NCI-H1417 (cell line): Measurements from ENCODE around the gene FAM124B.

Experiments
- DNase-seq, 3 experiments: peaks; one replicate each; lab custom pipeline; 2025; lab: John Stamatoyannopoulos, UW

Gene FAM124B

DNA sequence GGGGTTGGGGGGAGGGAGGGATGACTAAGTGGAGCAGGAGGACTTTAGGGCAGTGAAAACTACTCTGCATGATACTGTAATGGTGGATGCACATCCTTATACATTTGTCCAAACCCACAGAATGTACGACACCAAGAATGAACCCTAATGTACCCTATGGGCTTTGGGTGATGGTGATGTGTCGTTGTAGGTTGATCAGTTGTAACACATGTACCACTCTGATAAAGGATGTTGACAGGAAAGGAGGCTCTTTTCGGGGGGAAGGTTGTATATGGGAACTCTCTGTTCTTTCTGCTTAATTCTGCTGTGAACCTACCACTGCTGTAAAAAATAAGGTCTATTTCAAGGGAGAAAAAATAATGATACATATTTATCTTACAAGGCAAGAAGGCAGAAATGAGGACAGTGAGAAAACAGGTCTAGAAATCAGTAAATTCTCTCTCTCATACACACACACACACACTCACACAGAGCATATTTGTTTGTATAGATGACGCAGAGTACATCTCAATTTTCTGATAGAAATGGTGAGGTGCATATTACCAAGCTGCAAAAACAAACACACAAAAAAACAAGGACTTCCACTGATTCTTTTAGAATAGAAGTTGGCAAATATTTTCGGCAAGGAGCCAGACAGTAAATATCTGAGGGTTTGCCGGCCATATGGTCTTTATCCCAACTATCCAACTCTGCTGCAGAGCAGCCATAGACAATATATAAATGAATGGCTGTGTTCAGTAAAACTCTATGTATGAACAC lies 20.2 kb downstream of the FAM124B start:
- no peak for DNase-seq

DNA sequence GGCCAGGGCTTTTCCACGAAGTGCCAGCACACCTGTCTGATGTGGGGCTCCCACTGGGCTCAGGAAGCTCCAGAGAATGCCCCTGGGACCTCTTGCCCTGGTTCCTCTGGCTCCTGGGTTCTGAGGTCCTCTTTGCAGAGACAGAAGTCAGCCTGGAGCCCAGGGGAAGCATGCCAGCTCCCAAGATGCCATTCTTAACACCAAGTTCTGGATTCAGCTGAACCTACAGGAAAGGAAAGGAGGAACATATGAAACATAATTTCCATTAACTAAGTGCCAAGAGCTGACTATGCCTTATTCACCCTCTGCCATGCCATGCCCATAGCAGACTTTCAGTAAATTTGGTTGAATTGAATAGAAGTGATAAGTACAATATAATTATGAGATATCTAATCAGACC lies 21.9 kb downstream of the FAM124B start:
- no peak for DNase-seq

DNA sequence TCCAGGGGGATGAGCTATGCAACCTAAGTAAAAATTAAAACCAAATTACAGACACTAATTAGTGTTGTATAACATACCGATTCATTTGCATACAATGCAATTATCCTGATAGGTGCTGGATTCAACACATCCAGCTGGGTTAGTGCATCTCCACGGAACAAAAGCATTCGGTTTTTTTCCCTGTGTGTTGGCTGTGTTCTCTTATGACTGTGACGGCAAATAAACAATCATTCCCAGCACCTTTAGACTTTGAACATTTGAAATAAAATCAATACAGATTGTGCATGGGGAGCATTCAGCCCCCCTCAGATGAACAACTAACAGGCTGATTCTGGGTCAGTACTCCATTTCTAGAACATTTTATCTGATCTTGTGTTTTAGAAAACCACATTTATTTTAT lies 22.7 kb downstream of the FAM124B start:
- DNase-seq, result no peak

DNA sequence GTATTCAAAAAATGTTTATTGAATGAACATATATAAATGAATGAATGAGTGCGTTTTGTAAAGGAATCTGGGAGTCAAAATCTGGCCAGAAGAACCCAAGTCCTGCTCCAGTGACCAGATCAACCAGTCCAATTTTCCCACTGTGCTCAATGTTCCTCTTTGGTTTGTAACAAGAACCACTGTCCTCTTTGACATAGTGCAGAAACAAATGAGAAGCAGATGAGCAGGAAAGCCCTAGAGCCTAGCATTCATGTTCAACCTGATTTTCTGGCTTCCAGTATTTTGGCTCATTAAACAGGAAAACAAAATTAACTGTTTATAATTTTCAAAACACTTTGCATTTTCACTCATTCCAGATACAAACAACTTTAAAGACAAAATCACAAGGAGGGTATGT lies 23.2 kb downstream of the FAM124B start:
- no peak for DNase-seq

DNA sequence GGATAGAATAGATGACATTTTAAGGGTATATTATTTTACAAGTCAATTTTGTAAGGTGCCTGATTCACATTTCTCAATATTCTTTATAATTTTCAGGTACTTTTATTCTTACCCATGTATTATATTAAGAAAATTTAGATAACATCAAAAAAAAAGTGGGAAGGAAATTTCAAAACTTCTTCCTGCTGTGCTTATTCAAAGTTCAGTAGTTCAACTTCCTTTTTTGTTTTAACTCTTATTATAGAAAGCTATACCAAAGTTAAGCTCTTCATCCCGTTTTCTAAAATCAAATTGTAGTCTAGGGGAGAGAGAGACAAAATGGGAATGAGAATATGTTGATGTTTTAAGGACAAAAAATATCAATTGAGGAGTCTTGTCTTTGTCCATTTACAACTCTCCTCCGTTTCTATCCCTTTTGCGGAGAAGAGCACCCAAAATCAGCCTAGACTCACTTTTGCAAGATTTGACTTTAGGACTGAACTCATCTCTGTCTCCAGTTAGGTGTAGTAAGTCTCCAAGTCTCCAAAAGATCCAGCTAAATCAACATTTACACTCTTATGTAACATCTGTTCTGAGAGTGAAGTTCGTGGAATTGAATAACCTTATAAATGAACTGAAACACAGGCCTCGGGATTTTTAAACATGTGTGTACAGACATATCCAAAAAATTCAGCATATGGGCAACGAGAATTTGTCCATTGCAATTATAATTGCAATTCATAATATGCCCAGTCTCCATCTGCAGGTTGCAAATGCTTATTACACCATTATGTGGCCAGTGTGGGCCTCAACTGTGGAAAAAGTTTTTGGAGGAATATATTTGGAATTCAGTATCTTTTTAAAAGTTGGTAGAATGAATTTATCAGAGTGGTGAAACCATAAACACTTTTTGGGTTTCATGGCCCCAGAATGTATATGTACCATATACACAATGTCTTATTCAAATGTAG lies 23.9 kb downstream of the FAM124B start:
- no peak for DNase-seq

DNA sequence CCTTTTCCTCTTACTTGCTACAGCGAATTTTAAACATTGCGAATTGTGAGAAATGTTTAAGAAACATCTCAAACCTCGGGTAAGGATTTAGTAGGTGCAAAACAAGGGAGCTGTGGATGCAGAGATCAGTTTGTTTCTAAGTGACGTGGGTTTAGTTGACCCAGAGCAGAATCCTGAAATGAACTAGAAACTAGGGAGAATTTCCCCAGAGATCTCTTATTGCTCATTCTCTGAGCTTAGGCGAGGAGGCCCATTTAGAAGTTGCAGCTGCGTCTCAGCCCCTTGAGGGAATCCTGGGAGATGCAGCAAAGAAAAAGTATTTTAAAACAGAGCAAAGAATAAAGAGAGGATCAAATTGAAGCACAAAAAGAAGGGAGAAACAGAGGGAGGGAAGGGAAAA lies 29.3 kb downstream of the FAM124B start:
- no peak for DNase-seq

DNA sequence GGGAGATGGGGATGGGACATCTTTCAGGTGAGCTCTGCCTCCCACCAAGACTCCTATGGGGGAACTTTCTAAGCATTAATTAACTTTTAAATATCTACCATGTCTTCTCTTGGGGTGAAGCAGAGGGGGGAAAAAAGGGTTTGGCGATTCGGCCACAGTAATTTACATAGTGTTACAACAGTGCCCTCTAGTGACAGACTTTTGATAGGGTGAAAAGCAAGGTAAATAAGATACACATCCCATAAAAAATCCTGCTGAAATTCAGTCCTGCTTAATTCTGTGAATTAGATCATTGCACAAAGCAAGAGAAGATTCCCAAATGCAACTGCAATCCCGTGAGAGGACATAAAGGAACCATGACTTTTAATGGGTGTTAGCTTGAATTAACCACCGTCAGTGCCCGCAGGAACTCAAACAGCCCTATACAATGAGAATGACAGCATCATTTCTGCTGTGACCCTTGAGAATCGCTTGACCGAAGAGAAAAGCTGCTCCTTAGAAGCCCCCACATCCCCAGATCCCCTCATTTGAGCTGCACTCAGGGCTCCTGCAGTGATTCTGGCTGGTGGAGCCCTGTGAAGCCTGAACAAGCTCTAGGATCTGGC lies 32.8 kb downstream of the FAM124B start:
- peak; percentile 3 to 48 (median 15) for DNase-seq

DNA sequence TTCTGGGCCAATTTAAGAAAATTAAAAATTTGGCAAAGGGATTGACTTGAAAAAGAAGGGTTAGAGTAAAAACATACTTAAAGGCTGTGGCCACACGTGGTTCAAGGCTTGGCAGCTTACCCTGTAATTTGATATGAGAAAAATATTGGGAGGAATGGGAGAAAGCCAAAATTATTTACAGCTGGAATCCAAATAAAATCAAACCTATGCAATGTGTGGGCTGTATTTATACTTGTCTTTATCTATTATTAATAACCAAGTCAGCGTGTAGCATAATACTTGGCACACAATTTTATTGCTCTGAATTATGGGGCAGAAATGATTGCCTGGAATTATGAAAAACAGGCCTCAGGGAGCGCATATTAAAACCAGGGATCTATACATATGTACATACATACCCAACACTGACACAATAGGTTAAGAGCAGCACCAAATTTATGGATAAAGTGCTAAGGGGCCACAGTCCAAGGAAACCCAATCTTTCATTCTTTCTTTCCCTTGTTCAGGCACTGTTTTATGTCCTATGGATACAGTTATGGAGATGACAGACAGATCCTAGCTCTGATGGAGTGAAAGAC lies 35.6 kb downstream of the FAM124B start:
- DNase-seq, result peak in 2 of 3 experiments; percentile 49 to 83

DNA sequence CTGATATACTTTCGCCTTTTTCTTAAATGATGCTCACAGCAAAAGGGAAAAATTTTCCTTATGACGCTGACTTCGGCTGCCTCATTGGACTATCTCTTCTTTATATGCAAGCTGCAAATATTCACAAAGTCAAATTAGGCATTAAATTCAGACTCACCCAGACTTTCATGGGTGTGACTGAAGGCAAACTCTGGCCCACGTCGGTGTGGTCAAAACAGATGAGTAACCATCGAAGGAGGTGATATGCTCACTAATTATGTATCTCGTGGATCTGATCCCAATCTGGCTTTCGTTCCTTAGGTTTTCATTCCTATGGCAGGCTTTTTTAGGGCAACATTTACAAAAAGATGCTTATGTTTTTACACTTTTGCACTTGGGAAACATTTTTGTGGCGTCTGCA lies 36.6 kb downstream of the FAM124B start:
- no peak for DNase-seq

DNA sequence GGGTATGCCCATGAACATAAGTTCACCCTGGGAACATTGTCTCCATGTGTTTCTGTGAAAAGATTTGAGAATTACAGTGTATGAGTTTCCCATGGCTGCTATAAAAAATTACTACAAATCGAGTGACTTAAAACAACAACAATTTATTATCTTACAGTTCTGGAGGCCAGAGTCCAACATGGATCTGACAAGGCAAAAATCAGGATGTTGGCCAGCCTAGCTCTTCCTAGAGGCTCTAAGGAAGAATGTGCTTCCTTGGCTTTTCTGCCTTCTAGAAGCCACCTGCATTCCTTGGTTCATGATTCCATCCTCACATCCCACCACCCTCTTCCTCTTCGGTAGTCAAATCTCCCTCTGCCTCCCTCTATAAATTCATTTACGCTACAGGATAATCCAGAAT lies 38.6 kb downstream of the FAM124B start:
- DNase-seq, result no peak

DNA sequence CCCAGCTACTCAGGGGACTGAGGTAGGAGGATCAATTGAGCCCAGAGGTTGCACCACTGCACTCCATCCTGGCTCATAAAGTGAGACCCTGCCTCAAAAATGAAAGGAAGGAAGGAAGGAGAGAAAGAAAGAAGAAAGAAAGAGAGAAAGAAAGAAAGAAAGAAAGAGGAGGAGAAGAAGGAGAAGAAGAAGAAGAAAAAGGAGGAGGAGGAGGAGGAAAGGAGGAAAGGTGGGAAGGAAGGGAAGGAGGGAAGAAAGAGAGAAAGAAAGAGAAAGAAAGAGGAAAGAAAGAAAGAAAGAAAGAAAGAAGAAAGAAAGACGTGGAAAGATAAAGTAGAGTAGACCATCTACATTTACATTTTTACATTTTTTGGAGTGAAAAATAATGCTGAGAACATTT lies 39.8 kb downstream of the FAM124B start:
- no peak for DNase-seq

DNA sequence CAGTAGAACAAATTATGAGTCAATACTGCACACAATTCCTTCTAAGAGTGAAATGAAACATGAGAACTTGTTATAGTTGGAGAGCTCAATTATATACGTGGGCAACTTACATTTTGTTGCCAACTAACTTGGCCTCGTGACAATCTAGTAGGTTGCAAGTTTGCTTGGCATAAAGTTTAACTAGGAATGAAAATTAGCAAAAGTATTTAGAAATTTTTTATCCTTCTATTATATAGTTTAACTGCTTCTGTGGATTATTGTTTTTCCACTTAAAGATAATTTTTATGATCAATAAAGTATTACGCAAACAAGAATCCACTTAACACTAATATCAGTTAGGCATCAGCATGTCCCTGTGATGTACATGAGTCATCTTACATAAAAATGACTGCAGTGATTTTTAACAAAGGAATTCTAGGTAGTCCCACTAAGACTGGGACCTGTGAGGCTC lies 41.1 kb downstream of the FAM124B start:
- peak in 1 of 3 experiments; percentile 20 for DNase-seq

DNA sequence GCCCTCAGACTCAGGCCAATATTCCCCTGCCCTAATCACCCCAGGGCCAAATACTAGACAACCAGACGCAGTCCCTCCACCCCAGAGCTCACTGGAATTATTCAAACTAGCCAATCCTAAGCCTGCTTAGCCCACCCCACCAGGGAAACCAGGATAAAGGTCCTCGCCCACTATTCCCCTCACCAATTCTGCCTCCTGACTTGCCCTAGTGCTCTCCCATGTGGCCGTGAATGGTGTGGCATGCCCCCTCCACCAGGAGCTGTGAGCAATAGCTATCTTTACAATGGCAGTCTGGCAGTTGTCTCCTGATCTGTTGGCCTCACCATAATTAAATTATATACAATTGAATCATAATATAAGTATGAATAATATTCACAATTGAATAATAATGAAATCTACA lies 42.3 kb downstream of the FAM124B start:
- peak in 2 of 3 experiments; percentile 1 to 11 for DNase-seq

DNA sequence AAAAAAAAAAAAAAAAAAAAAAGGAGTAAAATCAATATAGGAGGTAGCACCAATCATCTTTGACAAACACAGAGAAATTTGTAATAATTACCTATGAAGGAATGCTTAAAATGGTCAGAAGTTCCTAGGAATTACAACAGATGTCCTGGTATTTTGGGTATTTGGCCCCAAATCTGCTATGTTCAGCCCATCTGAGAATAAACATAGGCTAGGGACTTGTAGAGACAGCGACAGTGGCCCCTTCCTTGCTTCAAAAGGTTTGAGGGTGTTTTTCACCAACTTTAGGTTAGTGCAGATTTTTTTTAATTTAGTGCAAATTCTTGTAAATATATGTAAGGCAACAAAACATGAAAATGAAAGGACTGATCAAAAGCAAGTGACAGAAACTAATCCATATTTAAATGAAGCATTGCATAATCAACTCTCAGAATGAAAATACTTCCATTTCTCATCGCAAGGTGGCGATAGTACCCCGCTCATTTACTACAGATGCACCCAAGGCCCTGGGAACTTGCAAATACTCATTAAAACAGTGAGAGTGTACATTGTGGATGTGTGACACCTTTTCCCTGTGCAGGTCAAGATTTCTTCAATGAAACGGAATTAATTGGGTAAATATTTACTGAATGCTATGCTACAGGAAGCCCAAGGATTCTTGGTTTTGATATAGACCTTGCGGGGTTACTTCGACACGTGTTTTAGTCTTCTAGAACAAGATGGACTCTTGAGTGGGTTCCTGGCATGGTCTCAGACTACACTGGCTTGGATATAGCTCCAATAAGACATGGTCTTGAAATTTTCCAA lies 44.6 kb downstream of the FAM124B start:
- DNase-seq, result peak; percentile 32 to 77 (median 43)

DNA sequence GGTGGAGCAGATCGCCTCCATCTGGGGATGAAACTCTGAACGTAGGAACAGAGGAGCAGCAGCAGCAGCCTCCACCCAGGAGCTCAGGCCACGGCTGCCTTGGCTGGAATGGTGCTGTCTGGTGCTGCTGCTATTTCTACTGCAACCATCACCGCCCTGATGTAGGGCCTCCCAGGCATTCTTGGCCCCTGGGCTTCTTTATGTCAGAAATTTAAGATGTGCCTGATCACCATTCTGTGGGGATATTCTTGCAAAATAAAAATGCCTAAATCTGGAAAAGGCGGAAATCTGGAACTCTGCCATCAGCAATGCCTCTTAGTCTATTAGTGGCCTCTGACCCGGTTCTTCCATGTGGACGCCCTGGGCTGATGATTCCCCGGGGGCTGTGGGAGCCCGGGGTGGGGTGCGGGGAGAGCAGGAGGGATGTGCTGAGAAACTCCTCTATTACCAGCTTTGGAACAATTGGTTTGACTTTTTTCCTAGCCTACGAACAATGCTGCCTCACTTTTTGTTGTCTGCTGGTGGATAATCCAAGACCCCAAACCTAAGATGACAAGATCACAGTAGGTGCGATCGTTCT lies 47.2 kb downstream of the FAM124B start:
- DNase-seq, result no peak

DNA sequence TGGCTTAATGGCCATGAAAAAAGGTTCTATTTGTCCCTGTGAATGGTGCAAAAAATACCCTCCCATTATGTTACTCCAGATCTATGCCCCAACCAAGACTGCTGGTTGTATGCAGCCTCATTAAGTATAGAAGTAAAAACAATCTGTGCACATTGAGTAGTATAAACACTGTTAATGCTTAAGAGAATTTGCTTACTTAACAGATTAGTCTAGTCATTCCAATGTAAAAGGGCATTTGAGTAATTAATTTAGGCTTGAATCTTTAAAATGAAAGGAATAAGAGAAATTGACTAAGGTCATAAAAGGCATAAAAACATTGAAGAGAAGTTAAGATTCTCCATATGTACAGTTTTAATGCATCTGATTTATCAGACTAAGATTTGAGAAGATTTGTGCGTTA lies 51.2 kb downstream of the FAM124B start:
- DNase-seq, result no peak

DNA sequence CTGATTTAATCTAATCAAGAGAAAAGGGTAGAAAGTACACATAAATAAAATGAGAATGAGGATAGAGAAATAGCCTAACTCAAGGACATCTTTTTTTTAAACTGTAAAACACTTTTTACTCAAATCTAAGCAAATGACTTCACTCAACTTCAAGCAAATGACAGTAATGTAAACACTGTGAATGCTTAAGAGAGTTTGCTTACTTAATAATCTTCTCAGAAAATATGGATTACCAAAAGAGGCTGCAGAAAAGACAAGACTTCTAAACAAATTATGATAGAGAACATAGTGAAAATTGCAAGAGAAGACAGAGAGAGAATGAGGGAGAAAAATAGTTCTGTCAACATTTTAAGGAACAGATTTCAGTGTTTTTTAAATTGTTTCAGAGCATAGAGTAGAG lies 52.5 kb downstream of the FAM124B start:
- no peak for DNase-seq

DNA sequence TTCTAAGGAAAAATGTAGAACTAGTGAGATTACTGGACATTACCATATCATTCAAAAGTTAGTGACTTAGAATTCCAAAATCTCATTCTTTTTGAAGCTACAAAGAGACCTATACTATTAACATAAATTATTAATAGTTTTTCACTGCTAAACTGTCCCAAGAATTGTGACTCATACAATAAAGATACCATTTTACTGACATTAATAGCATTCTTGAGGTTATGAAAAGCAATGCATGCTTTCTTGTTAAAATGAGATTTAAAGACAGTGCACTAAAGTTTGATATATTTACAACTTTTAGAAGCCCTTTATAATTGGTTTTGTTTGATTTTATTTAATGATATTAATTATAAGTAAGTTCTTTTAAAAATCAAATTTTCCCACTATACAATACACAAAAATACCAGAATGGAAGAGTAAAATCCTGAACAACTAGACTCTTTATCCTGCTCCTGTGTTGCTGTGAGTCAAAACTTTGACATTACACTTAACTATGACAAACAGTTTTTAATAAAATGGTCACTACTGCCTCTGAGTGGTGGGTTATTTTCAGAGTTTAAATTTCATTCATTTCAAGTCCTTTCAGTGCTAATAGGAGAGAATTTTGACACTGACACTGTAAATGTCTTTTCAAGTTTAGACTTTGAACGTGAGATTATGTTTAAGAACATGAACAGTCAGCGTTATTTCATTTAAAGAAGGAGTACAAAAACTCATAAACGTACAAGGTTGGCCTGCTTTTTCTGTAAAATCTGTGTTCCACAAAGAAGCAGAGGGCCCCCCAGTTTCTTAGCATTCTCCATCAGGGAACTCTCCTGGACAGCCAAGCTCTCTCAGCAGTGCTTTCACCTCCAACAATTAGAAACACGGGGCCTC lies 54.5 kb downstream of the FAM124B start:
- DNase-seq, result no peak

DNA sequence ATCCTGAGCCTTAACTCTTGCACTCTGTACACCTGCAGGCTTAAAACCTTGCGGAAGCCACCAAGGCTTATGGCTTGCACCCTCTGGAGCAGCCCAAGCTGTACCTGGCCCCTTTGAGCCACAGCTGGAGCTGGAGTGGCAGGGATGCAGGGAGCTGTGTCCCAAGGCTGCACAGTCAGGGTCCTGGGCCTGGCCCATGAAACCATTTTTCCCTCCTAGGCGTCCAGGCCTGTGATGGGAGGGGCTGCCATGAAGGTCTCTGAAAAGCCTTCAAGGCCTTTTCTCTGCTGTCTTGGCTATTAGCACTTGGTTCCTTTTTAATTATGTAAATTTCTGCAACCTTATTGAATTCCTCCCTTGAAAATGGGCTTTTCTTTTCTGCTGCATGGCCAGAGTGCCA lies 56.4 kb downstream of the FAM124B start:
- DNase-seq, result no peak

DNA sequence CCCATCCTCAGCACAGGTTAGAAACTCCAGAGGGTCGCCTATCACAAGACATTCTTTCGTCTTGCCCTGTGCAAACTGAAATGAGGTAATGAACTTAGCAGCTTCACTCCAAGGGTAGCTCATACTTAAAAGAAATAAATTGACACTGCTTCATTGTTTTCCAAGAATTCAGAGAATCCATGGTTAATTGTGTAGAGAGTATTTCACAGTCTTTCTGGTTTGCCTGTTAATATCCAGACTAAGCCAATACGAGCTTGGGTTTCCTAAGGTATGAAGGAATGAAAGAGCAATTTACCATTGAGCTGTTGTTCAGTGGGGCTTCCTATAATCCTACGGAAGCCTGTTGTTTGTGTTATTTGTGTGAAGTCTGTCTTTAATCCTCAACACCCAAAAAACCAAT lies 58.7 kb downstream of the FAM124B start:
- DNase-seq, result no peak
